GM18909 (cell line): Measurements from ENCODE around the gene MCF2L2.
"Not testable (repeated sequence)": the region's sequence is repeated elsewhere in the genome, so short reads cannot be mapped to it uniquely, and the experiment has no call there.

Experiments used
- ATAC-seq: cut with Tn5 transposase; IDR thresholded peaks from one replicate; pipeline ENCODE4 v1.9.1; 2021; ENCODE audit warnings: mild to moderate bottlenecking; ENCODE audit not compliant: unreplicated experiment, poor library complexity

Gene MCF2L2

GRCh38 chr3:183193762-183194689 is 234.4 kb downstream of the MCF2L2 start:
- no peak for ATAC-seq

DNA sequence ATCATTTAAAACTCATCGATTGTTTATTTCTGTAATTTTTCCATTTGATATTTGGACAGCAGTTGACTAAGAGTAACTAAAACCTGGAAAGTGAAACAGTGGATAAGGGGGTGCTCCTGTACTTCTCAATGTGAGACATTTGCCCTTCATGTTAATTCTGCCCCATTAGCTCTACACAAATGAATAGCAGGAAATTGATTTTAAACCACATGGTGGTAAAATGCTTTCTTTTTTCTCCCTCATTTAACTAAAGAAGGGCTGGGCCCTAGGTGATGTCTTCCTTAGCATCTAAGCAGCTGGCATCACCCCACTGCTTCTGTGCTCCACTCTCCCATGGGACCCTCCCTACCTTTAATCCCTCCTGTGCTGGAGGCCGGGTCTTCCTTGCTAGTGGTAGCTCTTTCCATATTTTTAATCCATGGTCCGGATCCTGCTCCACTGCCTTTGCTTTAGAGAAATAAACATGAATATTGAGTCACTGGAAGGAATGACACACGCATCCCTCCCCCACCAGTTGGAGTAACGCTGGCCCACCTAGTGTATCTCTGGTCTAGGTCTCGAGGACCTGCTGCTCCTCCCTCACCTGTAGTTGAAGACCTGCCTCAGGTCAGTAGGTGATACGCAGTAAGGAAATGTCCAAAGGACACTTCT is 235.6 kb downstream of the MCF2L2 start:
- no peak for ATAC-seq

GRCh38 chr3:183189641-183190040 is 238.8 kb downstream of the MCF2L2 start:
- no peak for ATAC-seq

- ATAC-seq = peak; percentile 73
Observed at GRCh38 chr3:183188895-183189462, 239.4 kb downstream of the MCF2L2 start.

GRCh38 chr3:183185696-183186095 is 242.7 kb downstream of the MCF2L2 start:
- no peak for ATAC-seq

- ATAC-seq = no peak
Observed at GRCh38 chr3:183182732-183183610, 245.4 kb downstream of the MCF2L2 start.

GRCh38 chr3:183182073-183182472 is 246.3 kb downstream of the MCF2L2 start:
- no peak for ATAC-seq

GRCh38 chr3:183181606-183182005 is 246.8 kb downstream of the MCF2L2 start:
- ATAC-seq = no peak

GRCh38 chr3:183180784-183181295 is 247.6 kb downstream of the MCF2L2 start:
- ATAC-seq = no peak

- no peak for ATAC-seq
Observed at GRCh38 chr3:183180110-183180783, 248.2 kb downstream of the MCF2L2 start.

GRCh38 chr3:183179550-183179908 is 248.9 kb downstream of the MCF2L2 start:
- ATAC-seq = peak; percentile 11

- ATAC-seq = peak; percentile 70
Observed at GRCh38 chr3:183178833-183179549, 249.4 kb downstream of the MCF2L2 start.

GRCh38 chr3:183178512-183178832 is 249.9 kb downstream of the MCF2L2 start:
- no peak for ATAC-seq

DNA sequence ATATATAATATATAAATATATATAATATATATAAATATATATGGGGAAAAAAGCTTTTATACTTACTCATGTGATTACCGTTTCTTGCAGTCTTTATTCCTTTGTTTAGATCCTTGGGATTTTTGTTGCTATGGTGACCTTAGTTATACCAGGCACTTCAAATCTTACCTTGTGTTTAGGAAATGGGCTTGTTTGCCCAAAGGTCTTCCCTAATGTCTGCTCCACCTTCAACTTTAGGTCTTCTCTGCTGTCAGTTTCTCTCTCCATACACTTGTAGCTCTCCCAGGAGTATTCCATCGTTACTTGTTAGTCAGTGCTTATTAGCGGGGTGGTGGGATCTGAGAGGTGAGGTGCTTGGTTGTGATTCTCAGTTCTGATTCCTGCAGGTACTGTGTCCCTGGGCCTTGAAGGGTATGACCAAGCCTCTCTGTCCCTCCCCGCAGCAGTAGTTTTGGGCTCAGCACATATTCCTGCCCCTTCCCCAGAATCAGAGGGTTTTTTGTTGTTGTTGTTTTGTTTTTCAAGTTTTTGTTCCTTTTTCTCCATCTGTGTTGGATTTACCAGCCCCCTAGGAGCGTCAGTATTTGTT is 256.3 kb downstream of the MCF2L2 start:
- ATAC-seq = no peak

DNA sequence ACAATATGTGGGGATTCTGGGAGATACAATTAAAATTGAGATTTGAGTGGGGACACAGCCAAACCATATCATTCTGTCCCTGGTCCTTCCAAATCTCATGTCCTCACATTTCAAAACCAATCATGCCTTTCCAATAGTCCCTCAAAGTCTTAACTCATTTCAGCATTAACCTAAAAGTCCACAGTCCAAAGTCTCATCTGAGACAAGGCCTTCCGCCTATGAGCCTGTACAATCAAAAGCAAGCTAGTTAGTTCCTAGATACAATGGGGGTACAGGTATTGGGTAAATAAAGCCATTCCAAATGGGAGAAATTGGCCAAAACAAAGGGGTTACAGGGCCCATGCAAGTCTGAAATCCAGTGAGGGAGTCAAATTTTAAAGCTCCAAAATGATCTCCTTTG is 260.4 kb downstream of the MCF2L2 start:
- not testable (repeated sequence) for ATAC-seq

- ATAC-seq = no peak
Observed at GRCh38 chr3:183163563-183163962, 264.9 kb downstream of the MCF2L2 start.

- peak; percentile 73 for ATAC-seq
Observed at GRCh38 chr3:183161552-183162336, 266.7 kb downstream of the MCF2L2 start.

GRCh38 chr3:183160616-183161015 is 267.8 kb downstream of the MCF2L2 start:
- ATAC-seq = no peak
